ENCODE data around the gene REEP5.

- TF ChIP-seq, protein P1, sequence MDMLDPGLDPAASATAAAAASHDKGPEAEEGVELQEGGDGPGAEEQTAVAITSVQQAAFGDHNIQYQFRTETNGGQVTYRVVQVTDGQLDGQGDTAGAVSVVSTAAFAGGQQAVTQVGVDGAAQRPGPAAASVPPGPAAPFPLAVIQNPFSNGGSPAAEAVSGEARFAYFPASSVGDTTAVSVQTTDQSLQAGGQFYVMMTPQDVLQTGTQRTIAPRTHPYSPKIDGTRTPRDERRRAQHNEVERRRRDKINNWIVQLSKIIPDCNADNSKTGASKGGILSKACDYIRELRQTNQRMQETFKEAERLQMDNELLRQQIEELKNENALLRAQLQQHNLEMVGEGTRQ (IDR thresholded peaks at IDR 0.05; ENCODE audit: low read depth, low read length): no peak
- peak; percentile 79 for TF ChIP-seq POLR2A (IDR thresholded peaks at IDR 0.05; ENCODE audit: low read depth, low read length)
- TF ChIP-seq, protein P2, sequence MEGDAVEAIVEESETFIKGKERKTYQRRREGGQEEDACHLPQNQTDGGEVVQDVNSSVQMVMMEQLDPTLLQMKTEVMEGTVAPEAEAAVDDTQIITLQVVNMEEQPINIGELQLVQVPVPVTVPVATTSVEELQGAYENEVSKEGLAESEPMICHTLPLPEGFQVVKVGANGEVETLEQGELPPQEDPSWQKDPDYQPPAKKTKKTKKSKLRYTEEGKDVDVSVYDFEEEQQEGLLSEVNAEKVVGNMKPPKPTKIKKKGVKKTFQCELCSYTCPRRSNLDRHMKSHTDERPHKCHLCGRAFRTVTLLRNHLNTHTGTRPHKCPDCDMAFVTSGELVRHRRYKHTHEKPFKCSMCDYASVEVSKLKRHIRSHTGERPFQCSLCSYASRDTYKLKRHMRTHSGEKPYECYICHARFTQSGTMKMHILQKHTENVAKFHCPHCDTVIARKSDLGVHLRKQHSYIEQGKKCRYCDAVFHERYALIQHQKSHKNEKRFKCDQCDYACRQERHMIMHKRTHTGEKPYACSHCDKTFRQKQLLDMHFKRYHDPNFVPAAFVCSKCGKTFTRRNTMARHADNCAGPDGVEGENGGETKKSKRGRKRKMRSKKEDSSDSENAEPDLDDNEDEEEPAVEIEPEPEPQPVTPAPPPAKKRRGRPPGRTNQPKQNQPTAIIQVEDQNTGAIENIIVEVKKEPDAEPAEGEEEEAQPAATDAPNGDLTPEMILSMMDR (conservative IDR thresholded peaks at IDR 0.05; ENCODE audit: low read depth, low read length): peak; percentile 82
- no peak for TF ChIP-seq ELK1 (IDR thresholded peaks at IDR 0.05; ENCODE audit: borderline replicate concordance, low read depth, low read length)
- peak; percentile 98 for TF ChIP-seq MAZ (IDR thresholded peaks at IDR 0.05; ENCODE audit: borderline replicate concordance, low read depth, low read length)
- no peak for TF ChIP-seq CHD1 (IDR thresholded peaks at IDR 0.05; ENCODE audit: low read depth, low read length)
- no peak for TF ChIP-seq MAFK (IDR thresholded peaks at IDR 0.05; ENCODE audit: low read depth, low read length)
- no peak for TF ChIP-seq NFE2L2 (IDR thresholded peaks at IDR 0.05; ENCODE audit: low read depth, low read length)
- no peak for TF ChIP-seq RFX5 (IDR thresholded peaks at IDR 0.05; ENCODE audit: low read depth, low read length)
These were observed at the start of gene REEP5 for GRCh38 chr5:112921833-112922817.
